Neural cell (in vitro differentiated cells): ENCODE data around the gene QKI. TPM values are rescaled to one million over a fixed set of nuclear protein-coding genes. Genes with fewer than 3 reads are reported as not detected.

ENCODE experiments used
- H2AFZ ChIP-seq: fragments of 200-600, 300-800 bp; sonication (generic), shearing (Covaris generic); 2 replicates; pipeline ENCODE4 v1.6.0; 2014; ENCODE audit warnings: low read depth, mild to moderate bottlenecking, antibody characterized with exemption, low read length, moderate library complexity
- H3F3A ChIP-seq: fragments of 200-600 bp; shearing (Covaris generic); 2 replicates; pipeline ENCODE4 v1.6.1; 2016; ENCODE audit warnings: mild to moderate bottlenecking, moderate library complexity, mixed read lengths, antibody characterized with exemption, low read length; ENCODE audit not compliant: insufficient read depth, poor library complexity, severe bottlenecking
- H3K27ac ChIP-seq: fragments of 200-600, 300-800 bp; sonication (generic), shearing (Covaris generic); 2 replicates; pipeline ENCODE4 v1.5.1; 2014; ENCODE audit warnings: mild to moderate bottlenecking, low read length, moderate library complexity
- H3K27me3 ChIP-seq: fragments of 300-800, 200-600 bp; sonication (generic), shearing (Covaris generic); 2 replicates; pipeline ENCODE4 v1.6.0; 2014; ENCODE audit warnings: mild to moderate bottlenecking, low read depth, low read length, moderate library complexity; ENCODE audit not compliant: insufficient read depth
- H3K36me3 ChIP-seq: fragments of 300-800, 200-600 bp; sonication (generic), shearing (Covaris generic); 2 replicates; pipeline ENCODE4 v1.5.1; 2014; ENCODE audit warnings: mild to moderate bottlenecking, antibody characterized with exemption, low read length, moderate library complexity; ENCODE audit not compliant: insufficient read depth
- H3K4me2 ChIP-seq: fragments of 300-800, 200-600 bp; sonication (generic), shearing (Covaris generic); 2 replicates; pipeline ENCODE4 v1.6.0; 2014; ENCODE audit warnings: mild to moderate bottlenecking, low read length
- H3K4me3 ChIP-seq: fragments of 300-800, 200-600 bp; sonication (generic), shearing (Covaris generic); 2 replicates; pipeline ENCODE4 v1.5.1; 2014; ENCODE audit warnings: mild to moderate bottlenecking, low read length, moderate library complexity
- H3K79me2 ChIP-seq: fragments of 200-600 bp; shearing (Covaris generic); replicated peaks from 2 replicates; pipeline ENCODE4 v1.6.0; 2014; ENCODE audit warnings: mild to moderate bottlenecking, low read length, moderate library complexity; ENCODE audit not compliant: insufficient read depth
- H3K9ac ChIP-seq: fragments of 300-800, 200-600 bp; sonication (generic), shearing (Covaris generic); 2 replicates; pipeline ENCODE4 v1.6.1; 2016; ENCODE audit warnings: mild to moderate bottlenecking, low read length, mixed read lengths
- H3K9me2 ChIP-seq: fragments of 200-600 bp; shearing (Covaris generic); 2 replicates; pipeline ENCODE4 v1.6.1; 2016; ENCODE audit warnings: mild to moderate bottlenecking, low read length, mixed read lengths; ENCODE audit not compliant: insufficient read depth
- H3K9me3 ChIP-seq: fragments of 200-600, 300-800 bp; sonication (generic), shearing (Covaris generic); 2 replicates; pipeline ENCODE4 v1.6.1; 2016; ENCODE audit warnings: mild to moderate bottlenecking, mixed run types, low read length, moderate library complexity, mixed read lengths
- H4K20me1 ChIP-seq: fragments of 200-600 bp; shearing (Covaris generic); 2 replicates; pipeline ENCODE4 v1.6.1; 2016; ENCODE audit warnings: mild to moderate bottlenecking, mixed run types; ENCODE audit not compliant: insufficient read depth
- CTCF ChIP-seq: fragments of 450-650 bp; IDR thresholded peaks from 2 replicates; pipeline ENCODE4 v1.5.1; 2014; ENCODE audit warnings: antibody characterized with exemption, mild to moderate bottlenecking, moderate library complexity; ENCODE audit not compliant: poor library complexity, severe bottlenecking
- EP300 ChIP-seq: fragments of 450-650 bp; conservative IDR thresholded peaks from 2 replicates; pipeline ENCODE4 v1.6.1; 2014; ENCODE audit warnings: antibody characterized with exemption, mild to moderate bottlenecking, moderate library complexity; ENCODE audit not compliant: poor library complexity, severe bottlenecking
- EZH2 ChIP-seq: fragments of 200-600, 300-800 bp; shearing (Covaris generic), sonication (generic); IDR thresholded peaks from 2 replicates; pipeline ENCODE4 v1.6.1; 2014; ENCODE audit warnings: antibody characterized with exemption, low read length, borderline replicate concordance, mild to moderate bottlenecking; ENCODE audit not compliant: insufficient read depth, poor library complexity, severe bottlenecking
- MXI1 ChIP-seq: fragments of 450-650 bp; conservative IDR thresholded peaks from 2 replicates; pipeline ENCODE4 v1.6.1; 2014; ENCODE audit warnings: antibody characterized with exemption, mild to moderate bottlenecking; ENCODE audit not compliant: poor library complexity, severe bottlenecking
- POLR2AphosphoS5 ChIP-seq: IDR thresholded peaks from 2 replicates; pipeline ENCODE4 v1.6.1; 2012
- RAD21 ChIP-seq: fragments of 450-650 bp; conservative IDR thresholded peaks from 2 replicates; pipeline ENCODE4 v1.6.1; 2014; ENCODE audit warnings: antibody characterized with exemption, mild to moderate bottlenecking, moderate library complexity
- REST ChIP-seq: IDR thresholded peaks from 2 replicates; pipeline ENCODE4 v1.6.1; 2012; ENCODE audit warnings: borderline replicate concordance
- SMC3 ChIP-seq: fragments of 450-650 bp; conservative IDR thresholded peaks from 2 replicates; pipeline ENCODE4 v1.6.1; 2014; ENCODE audit warnings: antibody characterized with exemption, mild to moderate bottlenecking, moderate library complexity; ENCODE audit not compliant: poor library complexity
- TAF1 ChIP-seq: IDR thresholded peaks from 2 replicates; pipeline ENCODE4 v1.6.1; 2012; ENCODE audit warnings: low read depth
- polyA plus RNA-seq: library from polyadenylated mRNA; depleted of rRNA; stranded (reverse); fragments of >200 nt; gene quantifications from 2 replicates; pipeline ENCODE4 v1.2.3, GENCODE V29; 2014

The QKI gene
- polyA plus RNA-seq, 1 donor from 2014 or later = 39.0 TPM

GRCh38 chr6:163548624-163549023 lies 134.1 kb downstream of the QKI start:
- Histone ChIP-seq H3K4me2 (no peak overlapping the region), H3F3A (peaks cover 17% of the 10 kb centered on the region), H3K4me3 (no peak overlapping the region), H4K20me1 (no peaks in the 10 kb centered on the region), H3K27ac (no peak overlapping the region), H2AFZ (no peak overlapping the region), H3K9me3 (no peaks in the 10 kb centered on the region), H3K36me3 (no peaks in the 10 kb centered on the region), H3K9me2 (no peaks in the 10 kb centered on the region), H3K27me3 (no peaks in the 10 kb centered on the region), H3K9ac (no peak overlapping the region), H3K79me2 (peaks cover 43% of the 10 kb centered on the region)
- no peak for TF ChIP-seq EP300
- TF ChIP-seq CTCF = no peak
- no peak for TF ChIP-seq EZH2
- TF ChIP-seq MXI1 = no peak
- TF ChIP-seq TAF1 = no peak
- no peak for TF ChIP-seq REST
- no peak for TF ChIP-seq RAD21
- TF ChIP-seq SMC3 = no peak
- TF ChIP-seq POLR2AphosphoS5 = no peak

- no peaks in the 10 kb centered on the region for H4K20me1 ChIP-seq
- H3K9me3 ChIP-seq = no peaks in the 10 kb centered on the region
- H3K9me2 ChIP-seq = no peaks in the 10 kb centered on the region
- H3K27me3 ChIP-seq = no peaks in the 10 kb centered on the region
- peaks cover 5% of the 10 kb centered on the region for H3K36me3 ChIP-seq
- H3K9ac ChIP-seq = no peak overlapping the region
- no peak overlapping the region for H2AFZ ChIP-seq
- no peak overlapping the region for H3K4me2 ChIP-seq
- no peak overlapping the region for H3K4me3 ChIP-seq
- peaks cover 43% of the 10 kb centered on the region for H3K79me2 ChIP-seq
- no peak overlapping the region for H3K27ac ChIP-seq
- H3F3A ChIP-seq = peaks cover 9% of the 10 kb centered on the region
- TF ChIP-seq MXI1 (no peak), RAD21 (no peak)
Observed at GRCh38 chr6:163554032-163554431, 139.5 kb downstream of the QKI start.

- H4K20me1 ChIP-seq = no peaks in the 10 kb centered on the region
- TF ChIP-seq MXI1 (no peak), EP300 (peak; percentile 15), EZH2 (no peak), CTCF (peak; percentile 44)
- H3K27me3 ChIP-seq = no peaks in the 10 kb centered on the region
- no peaks in the 10 kb centered on the region for H3K9me2 ChIP-seq
- H3K36me3 ChIP-seq = peaks cover 6% of the 10 kb centered on the region
- H3K9ac ChIP-seq = no peak overlapping the region
- H3K4me2 ChIP-seq = no peak overlapping the region
- peaks cover 43% of the 10 kb centered on the region for H3K79me2 ChIP-seq
- H3K27ac ChIP-seq = no peak overlapping the region
- H3K9me3 ChIP-seq = no peaks in the 10 kb centered on the region
- H2AFZ ChIP-seq = no peak overlapping the region
- peaks cover 9% of the 10 kb centered on the region for H3F3A ChIP-seq
- no peak overlapping the region for H3K4me3 ChIP-seq
Observed at GRCh38 chr6:163554663-163555062, 140.1 kb downstream of the QKI start.
